Epithelial cell of esophagus (primary cell): ENCODE measurements around the gene ATP6V1G3.

Experiments
- DNase-seq: peaks from one replicate; pipeline ENCODE4 v3.0.0; 2010; ENCODE audit warnings: low read depth
- H3K4me3 ChIP-seq: 2 replicates; pipeline ENCODE4 v1.5.1; 2011; ENCODE audit warnings: mild to moderate bottlenecking, low read length, control low read depth
- TF ChIP-seq, protein P1 (sequence below): IDR thresholded peaks from 2 replicates; pipeline ENCODE4 v1.5.1; 2011; ENCODE audit warnings: low read depth, mild to moderate bottlenecking, low read length, control low read depth, inconsistent platforms; ENCODE audit not compliant: insufficient read depth; ENCODE audit errors: missing control alignments

Gene ATP6V1G3

DNA sequence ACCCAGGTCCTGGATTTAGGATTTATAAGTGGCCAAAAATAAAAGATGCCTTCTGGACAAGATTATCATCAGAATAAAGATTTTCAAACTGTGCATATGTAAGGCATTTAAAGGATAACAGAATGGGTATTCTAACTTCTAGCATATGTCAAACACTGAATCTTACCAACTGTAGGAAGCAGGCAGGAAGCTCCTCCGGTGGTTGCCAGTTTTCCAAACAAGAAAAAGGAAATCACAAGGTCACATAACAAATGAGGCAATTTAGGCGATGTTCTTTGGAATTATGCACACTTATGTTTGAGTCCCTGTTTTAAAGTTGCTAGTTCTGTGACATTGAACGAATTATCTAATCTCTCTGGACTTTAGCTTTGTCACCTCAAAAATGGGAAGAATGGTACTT is 48.9 kb downstream of the ATP6V1G3 start:
- TF ChIP-seq, protein P1, sequence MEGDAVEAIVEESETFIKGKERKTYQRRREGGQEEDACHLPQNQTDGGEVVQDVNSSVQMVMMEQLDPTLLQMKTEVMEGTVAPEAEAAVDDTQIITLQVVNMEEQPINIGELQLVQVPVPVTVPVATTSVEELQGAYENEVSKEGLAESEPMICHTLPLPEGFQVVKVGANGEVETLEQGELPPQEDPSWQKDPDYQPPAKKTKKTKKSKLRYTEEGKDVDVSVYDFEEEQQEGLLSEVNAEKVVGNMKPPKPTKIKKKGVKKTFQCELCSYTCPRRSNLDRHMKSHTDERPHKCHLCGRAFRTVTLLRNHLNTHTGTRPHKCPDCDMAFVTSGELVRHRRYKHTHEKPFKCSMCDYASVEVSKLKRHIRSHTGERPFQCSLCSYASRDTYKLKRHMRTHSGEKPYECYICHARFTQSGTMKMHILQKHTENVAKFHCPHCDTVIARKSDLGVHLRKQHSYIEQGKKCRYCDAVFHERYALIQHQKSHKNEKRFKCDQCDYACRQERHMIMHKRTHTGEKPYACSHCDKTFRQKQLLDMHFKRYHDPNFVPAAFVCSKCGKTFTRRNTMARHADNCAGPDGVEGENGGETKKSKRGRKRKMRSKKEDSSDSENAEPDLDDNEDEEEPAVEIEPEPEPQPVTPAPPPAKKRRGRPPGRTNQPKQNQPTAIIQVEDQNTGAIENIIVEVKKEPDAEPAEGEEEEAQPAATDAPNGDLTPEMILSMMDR = no peak
- no peak overlapping the region for H3K4me3 ChIP-seq
- DNase-seq = no peak

- no peak overlapping the region for H3K4me3 ChIP-seq
- no peak for DNase-seq
- TF ChIP-seq, protein P1 = no peak
Measured at GRCh38 chr1:198491028-198491427, 49.5 kb downstream of the ATP6V1G3 start.

- no peak for DNase-seq
- H3K4me3 ChIP-seq = no peak overlapping the region
- TF ChIP-seq, protein P1 = no peak
Measured at GRCh38 chr1:198490224-198490623, 50.3 kb downstream of the ATP6V1G3 start.

- peak; percentile 42 for DNase-seq
- no peak overlapping the region for H3K4me3 ChIP-seq
- TF ChIP-seq, protein P1 = no peak
Measured at GRCh38 chr1:198486903-198487302, 53.6 kb downstream of the ATP6V1G3 start.

DNA sequence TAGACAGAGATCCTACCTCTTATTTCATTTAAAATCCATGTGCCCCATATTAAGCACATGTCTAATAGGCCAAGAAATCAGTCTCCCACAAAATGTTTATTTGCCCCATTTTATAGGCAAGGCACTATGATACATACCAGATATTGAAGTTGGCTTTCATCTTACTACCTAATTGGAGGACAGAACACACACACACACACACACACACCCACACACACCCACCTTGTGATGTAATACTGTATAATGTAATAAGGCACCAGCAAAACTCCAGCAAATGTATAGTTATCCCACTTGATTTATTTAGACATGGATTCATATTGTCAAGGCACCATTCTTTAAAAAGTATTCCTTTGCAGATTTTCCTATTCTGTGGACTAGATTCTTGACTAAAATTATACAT is 56.8 kb downstream of the ATP6V1G3 start:
- TF ChIP-seq, protein P1 = no peak
- DNase-seq = no peak
- H3K4me3 ChIP-seq = no peak overlapping the region

- DNase-seq = no peak
- TF ChIP-seq, protein P1 = no peak
- H3K4me3 ChIP-seq = no peak overlapping the region
Measured at GRCh38 chr1:198483006-198483405, 57.5 kb downstream of the ATP6V1G3 start.

DNA sequence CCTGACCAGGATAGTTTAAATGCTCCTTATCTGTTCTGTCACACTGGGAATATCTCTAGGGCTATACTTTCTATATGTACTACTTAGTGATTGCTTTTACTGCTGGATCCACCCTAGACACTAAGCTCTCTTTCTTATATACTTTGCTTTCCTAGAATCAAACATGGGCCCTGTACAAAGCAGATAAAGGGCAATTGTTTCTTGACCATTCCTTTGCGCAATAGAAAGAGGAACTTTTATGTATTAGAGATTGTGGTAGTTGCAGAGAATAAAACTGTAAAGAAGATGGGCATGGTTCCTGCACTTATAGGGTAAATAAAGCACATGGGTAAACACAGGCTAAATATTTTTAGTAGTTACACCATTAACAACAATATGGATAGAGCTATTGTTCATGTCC is 58.8 kb downstream of the ATP6V1G3 start:
- no peak overlapping the region for H3K4me3 ChIP-seq
- TF ChIP-seq, protein P1 = no peak
- DNase-seq = no peak
